WTC11 (cell line): ENCODE measurements around the gene EGFR. TPM values are rescaled to one million over a fixed set of nuclear protein-coding genes. Genes with fewer than 3 reads are reported as not detected.
A peak's percentile ranks its signal among the peaks of the same experiment; 100 is the strongest.

Source experiments
- ATAC-seq: fragments of 200-7000 bp; cut with Tn5 transposase; 2 replicates; pipeline ENCODE4 v1.10.0; 2021; ENCODE audit warnings: mild to moderate bottlenecking, moderate library complexity
- CTCF ChIA-PET: fragments of 300-600 bp; sonication (Branson Sonifier 250); formaldehyde crosslinking; loops from one replicate; lab custom pipeline; 2021; ENCODE audit warnings: antibody characterized with exemption; lab: Charles Lee
- POLR2A ChIA-PET: fragments of 350-600 bp; sonication (Branson Sonifier 250); formaldehyde crosslinking; loops from one replicate; lab custom pipeline; 2021; ENCODE audit warnings: antibody characterized with exemption; lab: Charles Lee
- DNase-seq: peaks from one replicate; pipeline ENCODE4 v3.0.0; 2021; ENCODE audit warnings: low spot score
- H3K27ac Mint-ChIP-seq: 2 replicates; pipeline ENCODE4 v1.8.0; 2021; ENCODE audit warnings: mixed read lengths
- H3K27me3 Mint-ChIP-seq: 2 replicates; pipeline ENCODE4 v1.8.0; 2021; ENCODE audit warnings: low read depth, mild to moderate bottlenecking, moderate library complexity, mixed read lengths
- H3K36me3 Mint-ChIP-seq: 2 replicates; pipeline ENCODE4 v1.8.0; 2021; ENCODE audit warnings: mixed read lengths
- H3K4me1 Mint-ChIP-seq: 2 replicates; pipeline ENCODE4 v1.8.0; 2022; ENCODE audit warnings: mixed read lengths
- H3K4me3 Mint-ChIP-seq: 2 replicates; pipeline ENCODE4 v1.8.0; 2021; ENCODE audit warnings: mild to moderate bottlenecking, moderate library complexity, mixed read lengths
- H3K9me3 Mint-ChIP-seq: 2 replicates; pipeline ENCODE4 v1.8.0; 2021; ENCODE audit warnings: mixed read lengths
- AR ChIP-seq: fragments of 250-450 bp; sonication (Bioruptor Pico); IDR thresholded peaks from 2 replicates; pipeline ENCODE4 v1.9.0; 2021; ENCODE audit warnings: mild to moderate bottlenecking
- ATF3 ChIP-seq: sonication (generic); formaldehyde crosslinking; conservative IDR thresholded peaks from 2 replicates; pipeline ENCODE4 v1.8.1; 2022; ENCODE audit warnings: mild to moderate bottlenecking, missing genetic modification reagents
- CBFB ChIP-seq: sonication (generic); formaldehyde crosslinking; IDR thresholded peaks from 2 replicates; pipeline ENCODE4 v1.8.1; 2022; ENCODE audit warnings: mild to moderate bottlenecking, low read depth, missing genetic modification reagents
- CREB1 ChIP-seq: sonication (generic); formaldehyde crosslinking; IDR thresholded peaks from 2 replicates; pipeline ENCODE4 v1.8.0; 2023; ENCODE audit warnings: mild to moderate bottlenecking, missing genetic modification reagents
- ELF4 ChIP-seq: sonication (generic); formaldehyde crosslinking; IDR thresholded peaks from 2 replicates; pipeline ENCODE4 v1.8.1; 2022; ENCODE audit warnings: low read depth, mild to moderate bottlenecking, moderate library complexity, missing genetic modification reagents
- ESRRA ChIP-seq: sonication (generic); formaldehyde crosslinking; IDR thresholded peaks from 2 replicates; pipeline ENCODE4 v1.8.1; 2022; ENCODE audit warnings: mild to moderate bottlenecking, missing genetic modification reagents, borderline replicate concordance
- ETV6 ChIP-seq: sonication (generic); formaldehyde crosslinking; IDR thresholded peaks from 2 replicates; pipeline ENCODE4 v1.8.1; 2022; ENCODE audit warnings: mild to moderate bottlenecking, missing genetic modification reagents
- FOXJ3 ChIP-seq: sonication (generic); formaldehyde crosslinking; IDR thresholded peaks from 2 replicates; pipeline ENCODE4 v1.9.0; 2021; ENCODE audit warnings: missing genetic modification reagents, mild to moderate bottlenecking, borderline replicate concordance
- FOXP1 ChIP-seq: sonication (generic); formaldehyde crosslinking; IDR thresholded peaks from 2 replicates; pipeline ENCODE4 v1.8.0; 2022; ENCODE audit warnings: missing genetic modification reagents, mild to moderate bottlenecking, moderate library complexity, borderline replicate concordance
- FOXP4 ChIP-seq: sonication (generic); formaldehyde crosslinking; IDR thresholded peaks from 2 replicates; pipeline ENCODE4 v1.8.0; 2022; ENCODE audit warnings: mild to moderate bottlenecking, missing genetic modification reagents
- GRHL2 ChIP-seq: fragments of 250-450 bp; sonication (Bioruptor Pico); IDR thresholded peaks from 2 replicates; pipeline ENCODE4 v1.8.0; 2022; ENCODE audit warnings: mild to moderate bottlenecking, moderate library complexity; ENCODE audit not compliant: insufficient replicate concordance, severe bottlenecking
- IRF1 ChIP-seq: sonication (generic); formaldehyde crosslinking; IDR thresholded peaks from 2 replicates; pipeline ENCODE4 v1.8.0; 2023; ENCODE audit warnings: missing genetic modification reagents
- MYBL2 ChIP-seq: sonication (generic); formaldehyde crosslinking; IDR thresholded peaks from 2 replicates; pipeline ENCODE4 v1.8.1; 2023; ENCODE audit warnings: mild to moderate bottlenecking, moderate library complexity, missing genetic modification reagents
- NR3C1 ChIP-seq: sonication (generic); formaldehyde crosslinking; conservative IDR thresholded peaks from 2 replicates; pipeline ENCODE4 v1.8.1; 2023; ENCODE audit warnings: low read depth, mild to moderate bottlenecking, missing genetic modification reagents
- SMAD4 ChIP-seq: sonication (generic); formaldehyde crosslinking; IDR thresholded peaks from 2 replicates; pipeline ENCODE4 v1.8.0; 2022; ENCODE audit warnings: mild to moderate bottlenecking, missing genetic modification reagents
- ZNF396 ChIP-seq: fragments of 250-450 bp; sonication (Bioruptor Pico); IDR thresholded peaks from 2 replicates; pipeline ENCODE4 v1.8.0; 2021; ENCODE audit warnings: mild to moderate bottlenecking, moderate library complexity, borderline replicate concordance
- ZNF416 ChIP-seq: fragments of 250-450 bp; sonication (Bioruptor Pico); IDR thresholded peaks from 2 replicates; pipeline ENCODE4 v1.9.0; 2021; ENCODE audit warnings: mild to moderate bottlenecking, inconsistent platforms
- ZNF512 ChIP-seq: sonication (generic); formaldehyde crosslinking; IDR thresholded peaks from 2 replicates; pipeline ENCODE4 v1.8.1; 2022; ENCODE audit warnings: missing genetic modification reagents, borderline replicate concordance
- ZNF532 ChIP-seq: fragments of 250-450 bp; sonication (Bioruptor Pico); IDR thresholded peaks from 2 replicates; pipeline ENCODE4 v1.9.0; 2021; ENCODE audit warnings: mild to moderate bottlenecking, borderline replicate concordance
- ZNF671 ChIP-seq: fragments of 250-450 bp; sonication (Bioruptor Pico); IDR thresholded peaks from 2 replicates; pipeline ENCODE4 v1.8.0; 2021; ENCODE audit warnings: mild to moderate bottlenecking
- total RNA-seq: library from RNA; stranded (reverse); gene quantifications from 3 replicates; pipeline ENCODE4 v1.2.3, GENCODE V29; 2021

Gene EGFR
- total RNA-seq, 1 experiment from 2014 or later: 5.9 TPM

- no peak overlapping the region for H3K27ac Mint-ChIP-seq
- ChIA-PET CTCF (interaction anchor here (0.7 kb wide), 1 partner anchor 234 kb away, joined by 3 read pairs; no protein-coding TSS in a partner anchor), POLR2A (no interaction called here)
Observed at GRCh38 chr7:55016746-55017090, 2.1 kb upstream of the EGFR start.

GRCh38 chr7:55017841-55018240 lies 976 bp upstream of the EGFR start:
- Mint-ChIP-seq H3K4me1 (peaks cover 5% of the 10 kb centered on the region; the same call in 1 of the 2 replicates), H3K27ac (no peak overlapping the region), H3K36me3 (no peaks in the 10 kb centered on the region), H3K9me3 (no peaks in the 10 kb centered on the region), H3K27me3 (peaks cover 67% of the 10 kb centered on the region), H3K4me3 (peak overlapping the region; percentile 66)
- POLR2A ChIA-PET: no interaction called here
- TF ChIP-seq CREB1 (CRISPR knock-in tag) (no peak), FOXJ3 (CRISPR knock-in tag) (no peak), ETV6 (no peak), FOXP4 (CRISPR knock-in tag) (no peak), ZNF671 (CRISPR knock-in tag) (no peak), ZNF512 (no peak), GRHL2 (no peak), ZNF416 (CRISPR knock-in tag) (no peak), FOXP1 (no peak), AR (CRISPR knock-in tag) (no peak), NR3C1 (no peak), ELF4 (CRISPR knock-in tag) (no peak), SMAD4 (CRISPR knock-in tag) (no peak), ATF3 (CRISPR knock-in tag) (no peak), ESRRA (CRISPR knock-in tag) (no peak), CBFB (CRISPR knock-in tag) (no peak)
- no peak for ATAC-seq
- DNase-seq: no peak
- CTCF ChIA-PET: interaction anchor here (1.5 to 3.5 kb wide), 2 partner anchors 112 to 237 kb away, joined by 5 to 16 read pairs; no protein-coding TSS in a partner anchor

More at GRCh38 chr7:55016746-55017090, 2.1 kb upstream of the EGFR start:
- H3K36me3 Mint-ChIP-seq: no peaks in the 10 kb centered on the region
- DNase-seq (no peak), ATAC-seq (no peak)
- H3K27me3 Mint-ChIP-seq: peaks cover 60% of the 10 kb centered on the region
- no peaks in the 10 kb centered on the region for H3K9me3 Mint-ChIP-seq
- peaks cover 5% of the 10 kb centered on the region; the same call in 1 of the 2 replicates for H3K4me1 Mint-ChIP-seq
- no peak overlapping the region for H3K4me3 Mint-ChIP-seq
- no peak for TF ChIP-seq SMAD4 (CRISPR knock-in tag)

- H3K27ac Mint-ChIP-seq: no peak overlapping the region
- H3K4me3 Mint-ChIP-seq: peak overlapping the region; percentile 60
- H3K27me3 Mint-ChIP-seq: peaks cover 69% of the 10 kb centered on the region
- no peaks in the 10 kb centered on the region for H3K9me3 Mint-ChIP-seq
- no peaks in the 10 kb centered on the region for H3K36me3 Mint-ChIP-seq
- H3K4me1 Mint-ChIP-seq: peaks cover 5% of the 10 kb centered on the region; the same call in 1 of the 2 replicates
- peak; percentile 52 for ATAC-seq
- ChIA-PET POLR2A (interaction anchor here (1.0 kb wide), 1 partner anchor 12 kb away, joined by 3 read pairs; no protein-coding TSS in a partner anchor), CTCF (interaction anchor here (1.4 to 3.5 kb wide), 3 partner anchors 111 to 236 kb away, joined by 4 to 16 read pairs (median 5); no protein-coding TSS in a partner anchor)
- DNase-seq: peak; percentile 67
- TF ChIP-seq CREB1 (CRISPR knock-in tag): no peak
- TF ChIP-seq ZNF532 (CRISPR knock-in tag): no peak
- no peak for TF ChIP-seq ZNF396
- TF ChIP-seq SMAD4 (CRISPR knock-in tag): no peak
- peak; percentile 24; the same call in 1 of the 2 replicates for TF ChIP-seq MYBL2 (CRISPR knock-in tag)
- TF ChIP-seq IRF1 (CRISPR knock-in tag): no peak
Observed at GRCh38 chr7:55019191-55019690, 424 bp downstream of the EGFR start.
